Measurements from ENCODE around the gene PAXX.

The PAXX gene

GRCh38 chr9:136991993-136992818 lies at the start of gene PAXX:
Gene PAXX (plus strand): TSS chr9:136992422. CDS start chr9:136992444, 22 bp downstream.
- peak; percentile 89 for DNase-seq (ENCODE audit: low spot score in 2 of 2)
- peaks cover 18% of the 10 kb centered on the region for H3K4me1 Mint-ChIP-seq
- H3K9me3 Mint-ChIP-seq = no peaks in the 10 kb centered on the region
- peaks cover 22% of the 10 kb centered on the region for H3K36me3 Mint-ChIP-seq (ENCODE audit: insufficient read depth)
- no peaks in the 10 kb centered on the region for H3K27me3 Mint-ChIP-seq
- ATAC-seq (replicated peaks; ENCODE audit: extremely low read depth, poor library complexity, severe bottlenecking) = peak; percentile 81
- peak within 1 kb of the TSS; percentile 85 for H3K4me3 Mint-ChIP-seq
- peak within 1 kb of the TSS; percentile 93 for H3K27ac Mint-ChIP-seq (ENCODE audit: low read depth)

GRCh38 chr9:136942881-136943230 lies 49.4 kb upstream of the PAXX start:
- no peak overlapping the region for H3K27ac Mint-ChIP-seq (ENCODE audit: low read depth)

GRCh38 chr9:136943291-136944211 lies 48.7 kb upstream of the PAXX start:
- Mint-ChIP-seq H3K27ac (ENCODE audit: low read depth) (peak overlapping the region; percentile 64), H3K27me3 (no peaks in the 10 kb centered on the region), H3K9me3 (no peaks in the 10 kb centered on the region), H3K4me1 (peaks cover 12% of the 10 kb centered on the region), H3K4me3 (peak overlapping the region; percentile 80), H3K36me3 (ENCODE audit: insufficient read depth) (peaks cover 39% of the 10 kb centered on the region)
- DNase-seq (ENCODE audit: low spot score in 2 of 2) = no peak
- ATAC-seq (replicated peaks; ENCODE audit: extremely low read depth, poor library complexity, severe bottlenecking) = peak; percentile 12

More at GRCh38 chr9:136942881-136943230, 49.4 kb upstream of the PAXX start:
- H3K4me1 Mint-ChIP-seq = peaks cover 12% of the 10 kb centered on the region
- H3K9me3 Mint-ChIP-seq = no peaks in the 10 kb centered on the region
- peak overlapping the region; percentile 80 for H3K4me3 Mint-ChIP-seq
- H3K27me3 Mint-ChIP-seq = no peaks in the 10 kb centered on the region
- ATAC-seq (replicated peaks; ENCODE audit: extremely low read depth, poor library complexity, severe bottlenecking) (no peak), DNase-seq (ENCODE audit: low spot score in 2 of 2) (no peak)
- H3K36me3 Mint-ChIP-seq (ENCODE audit: insufficient read depth) = peaks cover 41% of the 10 kb centered on the region

GRCh38 chr9:136944212-136944518 lies 48.1 kb upstream of the PAXX start:
- peak; percentile 37 for ATAC-seq (replicated peaks; ENCODE audit: extremely low read depth, poor library complexity, severe bottlenecking)
- Mint-ChIP-seq H3K4me3 (peak overlapping the region; percentile 80), H3K27me3 (no peaks in the 10 kb centered on the region), H3K4me1 (peaks cover 12% of the 10 kb centered on the region), H3K36me3 (ENCODE audit: insufficient read depth) (peaks cover 39% of the 10 kb centered on the region), H3K27ac (ENCODE audit: low read depth) (peak overlapping the region; percentile 64), H3K9me3 (no peaks in the 10 kb centered on the region)
- DNase-seq (ENCODE audit: low spot score in 2 of 2) = no peak

- peak; percentile 91 to 92 for DNase-seq (ENCODE audit: low spot score in 2 of 2)
- peak within 1 kb of the TSS; percentile 89 for H3K27ac Mint-ChIP-seq (ENCODE audit: low read depth)
- H3K36me3 Mint-ChIP-seq (ENCODE audit: insufficient read depth) = peaks cover 38% of the 10 kb centered on the region
- no peaks in the 10 kb centered on the region for H3K9me3 Mint-ChIP-seq
- peaks cover 7% of the 10 kb centered on the region for H3K4me1 Mint-ChIP-seq
- peak; percentile 78 for ATAC-seq (replicated peaks; ENCODE audit: extremely low read depth, poor library complexity, severe bottlenecking)
- H3K4me3 Mint-ChIP-seq = peak within 1 kb of the TSS; percentile 80
- H3K27me3 Mint-ChIP-seq = no peaks in the 10 kb centered on the region
Measured at GRCh38 chr9:136944519-136945332, 47.5 kb upstream of the PAXX start, which contains the start of the genes C8G and FBXW5. Gene C8G (plus strand): TSS chr9:136945243. CDS start chr9:136945321, 78 bp downstream. Gene FBXW5 (minus strand): TSS chr9:136944738. CDS start chr9:136944083, 655 bp downstream.

GRCh38 chr9:136945333-136946227 lies 46.6 kb upstream of the PAXX start:
- no peaks in the 10 kb centered on the region for H3K27me3 Mint-ChIP-seq
- peak overlapping the region; percentile 89 for H3K27ac Mint-ChIP-seq (ENCODE audit: low read depth)
- H3K36me3 Mint-ChIP-seq (ENCODE audit: insufficient read depth) = peaks cover 36% of the 10 kb centered on the region
- no peaks in the 10 kb centered on the region for H3K9me3 Mint-ChIP-seq
- H3K4me3 Mint-ChIP-seq = peak overlapping the region; percentile 80
- peaks cover 14% of the 10 kb centered on the region for H3K4me1 Mint-ChIP-seq
- no peak for ATAC-seq (replicated peaks; ENCODE audit: extremely low read depth, poor library complexity, severe bottlenecking)
- DNase-seq (ENCODE audit: low spot score in 2 of 2) = no peak

GRCh38 chr9:136946228-136947027 lies 45.8 kb upstream of the PAXX start:
- Mint-ChIP-seq H3K4me1 (peaks cover 14% of the 10 kb centered on the region), H3K36me3 (ENCODE audit: insufficient read depth) (peaks cover 31% of the 10 kb centered on the region), H3K27me3 (no peaks in the 10 kb centered on the region), H3K9me3 (no peaks in the 10 kb centered on the region), H3K4me3 (no peak overlapping the region), H3K27ac (ENCODE audit: low read depth) (no peak overlapping the region)
- no peak for DNase-seq (ENCODE audit: low spot score in 2 of 2)
- ATAC-seq (replicated peaks; ENCODE audit: extremely low read depth, poor library complexity, severe bottlenecking) = no peak

GRCh38 chr9:136947028-136947891 lies 45.0 kb upstream of the PAXX start:
- Mint-ChIP-seq H3K9me3 (no peaks in the 10 kb centered on the region), H3K4me1 (peaks cover 14% of the 10 kb centered on the region), H3K36me3 (ENCODE audit: insufficient read depth) (peaks cover 28% of the 10 kb centered on the region), H3K27ac (ENCODE audit: low read depth) (no peak overlapping the region), H3K27me3 (no peaks in the 10 kb centered on the region), H3K4me3 (peak overlapping the region; percentile 18)
- DNase-seq (ENCODE audit: low spot score in 2 of 2) = no peak
- no peak for ATAC-seq (replicated peaks; ENCODE audit: extremely low read depth, poor library complexity, severe bottlenecking)

- no peak overlapping the region for H3K27ac Mint-ChIP-seq (ENCODE audit: low read depth)
- DNase-seq (ENCODE audit: low spot score in 2 of 2) (no peak), ATAC-seq (replicated peaks; ENCODE audit: extremely low read depth, poor library complexity, severe bottlenecking) (no peak)
- peak overlapping the region; percentile 83 for H3K4me3 Mint-ChIP-seq
- no peaks in the 10 kb centered on the region for H3K27me3 Mint-ChIP-seq
- no peaks in the 10 kb centered on the region for H3K9me3 Mint-ChIP-seq
- peaks cover 25% of the 10 kb centered on the region for H3K36me3 Mint-ChIP-seq (ENCODE audit: insufficient read depth)
- H3K4me1 Mint-ChIP-seq = peaks cover 14% of the 10 kb centered on the region
Measured at GRCh38 chr9:136947955-136948510, 44.2 kb upstream of the PAXX start.

- no peaks in the 10 kb centered on the region for H3K9me3 Mint-ChIP-seq
Measured at GRCh38 chr9:136949239-136949816, 42.9 kb upstream of the PAXX start.

More at GRCh38 chr9:136949239-136949816, 42.9 kb upstream of the PAXX start:
- Mint-ChIP-seq H3K4me3 (peak overlapping the region; percentile 83), H3K27me3 (no peaks in the 10 kb centered on the region), H3K27ac (ENCODE audit: low read depth) (peak overlapping the region; percentile 78), H3K4me1 (peaks cover 14% of the 10 kb centered on the region), H3K36me3 (ENCODE audit: insufficient read depth) (peaks cover 18% of the 10 kb centered on the region)
- no peak for DNase-seq (ENCODE audit: low spot score in 2 of 2)
- no peak for ATAC-seq (replicated peaks; ENCODE audit: extremely low read depth, poor library complexity, severe bottlenecking)
